Transverse colon (tissue), 4 donors: Measurements from ENCODE around the gene SLC7A1. TPM values are rescaled to one million over a fixed set of nuclear protein-coding genes. Genes with fewer than 3 reads are reported as not detected.

Source experiments
- DNase-seq: peaks from one replicate; pipeline ENCODE4 v3.0.0-alpha.2; 2019
- H3K27ac ChIP-seq, 4 donors: fragments of 200-600 bp; sonication (generic); 2 replicates each; pipeline ENCODE4 v1.5.1; 2016 to 2018; ENCODE audit warnings: inconsistent platforms in 4 of 4
- H3K27me3 ChIP-seq: fragments of 200-600 bp; sonication (generic); 2 replicates; pipeline ENCODE4 v1.5.1; 2017; ENCODE audit warnings: inconsistent platforms
- H3K36me3 ChIP-seq, 4 donors: fragments of 200-600 bp; sonication (generic); 2 replicates each; pipeline ENCODE4 v1.5.1; 2017 to 2019; ENCODE audit warnings: inconsistent platforms in 4 of 4
- H3K4me1 ChIP-seq, 4 donors: fragments of 200-600 bp; sonication (generic); 2 replicates each; pipeline ENCODE4 v1.5.1; 2017 to 2020; ENCODE audit warnings: inconsistent platforms in 4 of 4
- H3K4me3 ChIP-seq, 4 donors: fragments of 200-600 bp; sonication (generic); 1 replicate in 1 of 4; 2 replicates in 3 of 4; pipeline versions ENCODE4 v1.5.1 to v1.6.1; 2017 to 2019; ENCODE audit warnings: inconsistent platforms in 4 of 4
- H3K9me3 ChIP-seq, 2 donors: fragments of 200-600 bp; sonication (generic); 2 replicates each; pipeline ENCODE4 v1.5.1; 2017 to 2019; ENCODE audit warnings: inconsistent platforms in 2 of 2
- CTCF ChIP-seq, 5 experiments: fragments of 200-600 bp in 3 of 5; fragments of 450-650 bp in 2 of 5; sonication (generic) in 3 of 5; IDR thresholded peaks; 1 replicate in 2 of 5; 2 replicates in 3 of 5; pipeline ENCODE4 v1.5.1; 2016 to 2017; ENCODE audit warnings: antibody characterized with exemption in 5 of 5, inconsistent platforms in 3 of 5, mild to moderate bottlenecking in 2 of 5, moderate library complexity in 1 of 5
- EP300 ChIP-seq: sonication (generic); formaldehyde crosslinking; IDR thresholded peaks from one replicate; pipeline ENCODE4 v1.6.1; 2017; ENCODE audit warnings: antibody characterized with exemption, low read depth
- POLR2A ChIP-seq: fragments of 450-650 bp; IDR thresholded peaks from one replicate; pipeline ENCODE4 v1.6.1; 2016; ENCODE audit warnings: antibody characterized with exemption, mild to moderate bottlenecking, moderate library complexity
- POLR2AphosphoS5 ChIP-seq, 3 donors: sonication (generic); formaldehyde crosslinking; IDR thresholded peaks; one replicate each; pipeline ENCODE4 v1.6.1; 2016; ENCODE audit warnings: antibody characterized with exemption in 3 of 3
- WGBS, 2 donors: methylation state at CpG; one replicate each; pipeline ENCODE4 v1.1.5; 2018; ENCODE audit warnings: low coverage in 1 of 2; 5-methylcytosine and 5-hydroxymethylcytosine counted together
- in situ Hi-C, 4 donors: fragments of 200-750 bp; cut with MboI; loops; one replicate each; pipeline versions ENCODE4 v1.15.0 to v1.15.1; 2017; ENCODE audit warnings: low sequenced_read_pairs in 3 of 4, low pct_ligation_motif_present in 1 of 4, low pct_unique_long_range_greater_than_20kb in 1 of 4
- intact Hi-C: fragments of 100-400 bp; cut with DNase I; formaldehyde crosslinking; loops from one replicate; pipeline ENCODE4 v1.15.1; 2023; ENCODE audit warnings: low total_unique reads
- total RNA-seq, 4 donors: library from RNA; depleted of rRNA; stranded (reverse); fragments of >200 nt; gene quantifications; one replicate each; pipeline ENCODE4 v1.1.0, GENCODE V29; 2016

Gene SLC7A1
- total RNA-seq, 4 donors from 2014 or later, result 10.8 to 21.4 (median 17.9) TPM

- 93 to 100% methylated on average over 2 to 8 of the region's 8 CpGs for WGBS, 2 donors
- Histone ChIP-seq H3K9me3 (no peaks in the 10 kb centered on the region), H3K4me3 (no peak overlapping the region), H3K27me3 (no peaks in the 10 kb centered on the region), H3K4me1 (peaks cover 0 to 18% (median 6%) of the 10 kb centered on the region in 4 donors), H3K27ac (no peak overlapping the region), H3K36me3 (no peaks in the 10 kb centered on the region)
- DNase-seq, result no peak
- intact Hi-C loops (no loop called here), in situ Hi-C loops (no loop called here)
- TF ChIP-seq CTCF (IDR thresholded peaks at IDR 0.05), result no peak
- TF ChIP-seq POLR2AphosphoS5 (IDR thresholded peaks at IDR 0.05), result no peak
- TF ChIP-seq EP300, result no peak
- no peak for TF ChIP-seq POLR2A
Observed at GRCh38 chr13:29545988-29546387, 49.5 kb downstream of the SLC7A1 start.

- intact Hi-C loops (loop anchor here (5.0 kb wide), 1 partner anchor 891 kb away; no protein-coding TSS in a partner anchor), in situ Hi-C loops (no loop called here)
- no peaks in the 10 kb centered on the region for H3K36me3 ChIP-seq
- no peaks in the 10 kb centered on the region for H3K27me3 ChIP-seq
- no peak overlapping the region for H3K27ac ChIP-seq
- H3K4me1 ChIP-seq, result peaks cover 0 to 12% (median 6%) of the 10 kb centered on the region in 4 donors
- H3K4me3 ChIP-seq, result no peak overlapping the region
- H3K9me3 ChIP-seq, result no peaks in the 10 kb centered on the region
- DNase-seq, result no peak
- WGBS, 2 donors, result 84 to 85% methylated on average over 13 to 16 of the region's 16 CpGs
- no peak for TF ChIP-seq POLR2AphosphoS5 (IDR thresholded peaks at IDR 0.05)
- no peak for TF ChIP-seq POLR2A
- TF ChIP-seq CTCF (IDR thresholded peaks at IDR 0.05), result no peak
- no peak for TF ChIP-seq EP300
Observed at GRCh38 chr13:29543230-29544215, 52.0 kb downstream of the SLC7A1 start.

GRCh38 chr13:29542381-29542780 lies 53.1 kb downstream of the SLC7A1 start:
- TF ChIP-seq EP300 (no peak), CTCF (IDR thresholded peaks at IDR 0.05) (no peak)
- no peak overlapping the region for H3K4me3 ChIP-seq
- WGBS, 2 donors, result 89 to 100% methylated on average over 1 to 8 of the region's 8 CpGs
- no peaks in the 10 kb centered on the region for H3K27me3 ChIP-seq
- H3K4me1 ChIP-seq, result peaks cover 0 to 14% (median 4%) of the 10 kb centered on the region in 4 donors
- H3K36me3 ChIP-seq, result no peaks in the 10 kb centered on the region
- intact Hi-C loops (loop anchor here (5.0 kb wide), 1 partner anchor 890 kb away; no protein-coding TSS in a partner anchor), in situ Hi-C loops (no loop called here)
- DNase-seq, result no peak
- H3K9me3 ChIP-seq, result no peaks in the 10 kb centered on the region
- H3K27ac ChIP-seq, result no peak overlapping the region

- no peak overlapping the region for H3K27ac ChIP-seq
- H3K36me3 ChIP-seq, result no peaks in the 10 kb centered on the region
- no peak for DNase-seq
- no peak overlapping the region for H3K4me3 ChIP-seq
- TF ChIP-seq EP300 (no peak), POLR2A (no peak), CTCF (IDR thresholded peaks at IDR 0.05) (no peak), POLR2AphosphoS5 (IDR thresholded peaks at IDR 0.05) (no peak)
- H3K9me3 ChIP-seq, result no peaks in the 10 kb centered on the region
- in situ Hi-C loops (no loop called here), intact Hi-C loops (loop anchor here (5.0 kb wide), 1 partner anchor 889 kb away; no protein-coding TSS in a partner anchor)
- no peaks in the 10 kb centered on the region for H3K27me3 ChIP-seq
- 88 to 94% methylated on average over 4 of the region's 4 CpGs for WGBS, 2 donors
- H3K4me1 ChIP-seq, result peaks cover 0 to 14% (median 4%) of the 10 kb centered on the region in 4 donors
Observed at GRCh38 chr13:29541400-29541799, 54.1 kb downstream of the SLC7A1 start.
